PC-9 (cell line): ENCODE data around the gene BCAP29. TPM values are rescaled to one million over a fixed set of nuclear protein-coding genes. Genes with fewer than 3 reads are reported as not detected.

ENCODE experiments used
- BruUV-seq: library from RNA; stranded (reverse); fragments of 400-500 nt; replicated peaks from 2 replicates; lab custom pipeline; 2021; lab: Mats Ljungman, UMichigan
- CTCF ChIA-PET: fragments of 300-600 bp; sonication (Branson Sonifier 250); formaldehyde crosslinking; loops from one replicate; lab custom pipeline; 2022; ENCODE audit warnings: antibody characterized with exemption; lab: Charles Lee
- POLR2A ChIA-PET: fragments of 300-600 bp; sonication (Branson Sonifier 250); formaldehyde crosslinking; loops from one replicate; lab custom pipeline; 2022; ENCODE audit warnings: antibody characterized with exemption; ENCODE audit not compliant: unreplicated experiment; lab: Charles Lee
- DNase-seq, 2 experiments: peaks; one replicate each; pipeline versions ENCODE4 v3.0.0 to v3.0.0-alpha.2; 2015 to 2022; ENCODE audit warnings: mixed read lengths in 1 of 2
- H2AFZ ChIP-seq: fragments of 200-600 bp; sonication (generic); 2 replicates; pipeline ENCODE4 v1.8.1; 2017; ENCODE audit warnings: antibody characterized with exemption
- H3F3A ChIP-seq: fragments of 200-600 bp; sonication (generic); 2 replicates; pipeline ENCODE4 v1.8.1; 2017; ENCODE audit warnings: antibody characterized with exemption, mild to moderate bottlenecking, low read depth; ENCODE audit not compliant: insufficient read depth
- H3K27ac ChIP-seq: fragments of 200-600 bp; sonication (generic); 2 replicates; pipeline ENCODE4 v1.6.1; 2016; ENCODE audit warnings: mixed run types
- H3K27me3 ChIP-seq: fragments of 200-600 bp; sonication (generic); 2 replicates; pipeline ENCODE4 v1.6.1; 2016; ENCODE audit warnings: low read depth, mixed run types; ENCODE audit not compliant: insufficient read depth
- H3K36me3 ChIP-seq: fragments of 200-600 bp; sonication (generic); 2 replicates; pipeline ENCODE4 v1.6.1; 2016; ENCODE audit warnings: low read depth, mixed run types
- H3K4me1 ChIP-seq: fragments of 200-600 bp; sonication (generic); replicated peaks from 2 replicates; pipeline ENCODE4 v1.6.1; 2016; ENCODE audit warnings: mixed run types; ENCODE audit not compliant: insufficient read depth
- H3K4me2 ChIP-seq: fragments of 200-600 bp; sonication (generic); 2 replicates; pipeline ENCODE4 v1.6.1; 2017; ENCODE audit warnings: mixed run types
- H3K4me3 ChIP-seq: fragments of 200-600 bp; sonication (generic); 2 replicates; pipeline ENCODE4 v1.6.1; 2016; ENCODE audit warnings: mixed run types
- H3K79me2 ChIP-seq: fragments of 200-600 bp; sonication (generic); 2 replicates; pipeline ENCODE4 v1.6.1; 2017; ENCODE audit warnings: low read depth, mixed run types
- H3K9me2 ChIP-seq: fragments of 200-600 bp; sonication (generic); 2 replicates; pipeline ENCODE4 v1.8.1; 2017; ENCODE audit warnings: mild to moderate bottlenecking; ENCODE audit not compliant: insufficient read depth
- H3K9me3 ChIP-seq: fragments of 200-600 bp; sonication (generic); 2 replicates; pipeline ENCODE4 v1.8.1; 2016; ENCODE audit warnings: low read depth; ENCODE audit not compliant: insufficient read depth
- H4K20me1 ChIP-seq: fragments of 200-600 bp; sonication (generic); 2 replicates; pipeline ENCODE4 v1.8.1; 2017; ENCODE audit not compliant: insufficient read depth
- EZH2 ChIP-seq: fragments of 200-600 bp; sonication (generic); IDR thresholded peaks from 2 replicates; pipeline ENCODE4 v1.8.0; 2017; ENCODE audit warnings: antibody characterized with exemption, low read depth
- intact Hi-C: fragments of 100-400 bp; cut with micrococcal nuclease; formaldehyde crosslinking; loops from one replicate; pipeline ENCODE4 v1.10.0; 2022; ENCODE audit not compliant: unreplicated experiment
- total RNA-seq: library from RNA; stranded (reverse); gene quantifications from 2 replicates; pipeline ENCODE4 v1.2.3, GENCODE V29; 2021
- TF ChIP-seq, protein P1 (sequence below): fragments of 200-600 bp; sonication (generic); conservative IDR thresholded peaks from 2 replicates; pipeline ENCODE4 v1.6.1; 2017; ENCODE audit warnings: mixed run types, antibody characterized with exemption, mild to moderate bottlenecking, moderate library complexity

BCAP29 gene
- total RNA-seq, 1 experiment from 2014 or later = 58.3 TPM

DNA sequence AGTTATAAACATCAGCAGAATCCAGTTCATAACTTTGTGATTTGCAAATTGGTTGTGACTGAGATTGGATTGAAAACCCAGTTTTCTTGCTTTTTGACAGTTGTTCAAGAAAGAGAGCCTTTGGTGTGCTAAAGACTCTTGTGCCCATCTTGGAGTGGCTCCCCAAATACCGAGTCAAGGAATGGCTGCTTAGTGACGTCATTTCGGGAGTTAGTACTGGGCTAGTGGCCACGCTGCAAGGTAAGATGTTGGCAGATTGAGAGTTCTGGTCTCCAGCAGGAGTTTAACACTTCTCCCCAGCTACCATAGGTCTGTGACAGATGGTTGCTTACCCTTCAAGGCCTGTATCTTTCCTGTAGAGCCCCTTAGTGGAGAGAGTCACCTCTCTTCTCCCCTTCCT is 83.2 kb downstream of the BCAP29 start:
- H3K27ac ChIP-seq = no peak overlapping the region

GRCh38 chr7:107666790-107667189 is 86.7 kb downstream of the BCAP29 start:
- H3K4me3 ChIP-seq = no peak overlapping the region

More for the DNA sequence above, 83.2 kb downstream of the BCAP29 start:
- ChIA-PET POLR2A (no interaction called here), CTCF (no interaction called here)
- no peaks in the 10 kb centered on the region for H3K79me2 ChIP-seq
- peaks cover 4% of the 10 kb centered on the region; the same call in 1 of the 2 replicates for H3K4me1 ChIP-seq
- no peaks in the 10 kb centered on the region for H3K9me3 ChIP-seq
- H3K4me2 ChIP-seq = no peak overlapping the region
- DNase-seq = no peak
- no peaks in the 10 kb centered on the region for H3F3A ChIP-seq
- BruUV-seq = no TSS peak
- H3K4me3 ChIP-seq = no peak overlapping the region
- intact Hi-C loops = loop anchor here (5.0 kb wide), 2 partner anchors 81 to 101 kb away; partner anchors contain the start of genes BCAP29, COG5 and DUS4L
- H3K27me3 ChIP-seq = no peaks in the 10 kb centered on the region
- H3K9me2 ChIP-seq = no peaks in the 10 kb centered on the region; the same call in 1 of the 2 replicates
- H2AFZ ChIP-seq = no peak overlapping the region
- no peaks in the 10 kb centered on the region for H3K36me3 ChIP-seq
- no peaks in the 10 kb centered on the region; the same call in 1 of the 2 replicates for H4K20me1 ChIP-seq
- TF ChIP-seq, protein P1, sequence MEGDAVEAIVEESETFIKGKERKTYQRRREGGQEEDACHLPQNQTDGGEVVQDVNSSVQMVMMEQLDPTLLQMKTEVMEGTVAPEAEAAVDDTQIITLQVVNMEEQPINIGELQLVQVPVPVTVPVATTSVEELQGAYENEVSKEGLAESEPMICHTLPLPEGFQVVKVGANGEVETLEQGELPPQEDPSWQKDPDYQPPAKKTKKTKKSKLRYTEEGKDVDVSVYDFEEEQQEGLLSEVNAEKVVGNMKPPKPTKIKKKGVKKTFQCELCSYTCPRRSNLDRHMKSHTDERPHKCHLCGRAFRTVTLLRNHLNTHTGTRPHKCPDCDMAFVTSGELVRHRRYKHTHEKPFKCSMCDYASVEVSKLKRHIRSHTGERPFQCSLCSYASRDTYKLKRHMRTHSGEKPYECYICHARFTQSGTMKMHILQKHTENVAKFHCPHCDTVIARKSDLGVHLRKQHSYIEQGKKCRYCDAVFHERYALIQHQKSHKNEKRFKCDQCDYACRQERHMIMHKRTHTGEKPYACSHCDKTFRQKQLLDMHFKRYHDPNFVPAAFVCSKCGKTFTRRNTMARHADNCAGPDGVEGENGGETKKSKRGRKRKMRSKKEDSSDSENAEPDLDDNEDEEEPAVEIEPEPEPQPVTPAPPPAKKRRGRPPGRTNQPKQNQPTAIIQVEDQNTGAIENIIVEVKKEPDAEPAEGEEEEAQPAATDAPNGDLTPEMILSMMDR = no peak

DNA sequence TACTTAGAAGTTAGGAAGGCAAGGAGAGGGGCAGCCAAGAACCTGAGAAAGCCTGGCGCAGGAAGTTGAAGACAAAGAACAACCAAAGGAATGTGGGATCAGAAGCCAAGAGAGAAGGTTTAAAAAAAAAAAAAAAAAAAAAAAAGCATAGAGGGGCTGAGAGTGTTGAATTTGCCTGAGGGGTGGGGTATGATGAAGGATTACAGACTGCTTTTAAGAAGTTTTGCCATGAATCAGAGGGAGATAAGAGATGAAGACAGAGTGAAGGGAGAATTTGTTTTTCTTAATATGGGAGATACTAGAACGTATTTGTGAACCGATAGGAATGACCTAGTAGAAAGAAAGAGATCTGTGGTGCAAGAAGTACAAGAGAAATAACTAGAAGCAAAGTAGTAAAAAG is 87.3 kb downstream of the BCAP29 start:
- TF ChIP-seq, protein P1 = no peak
- TF ChIP-seq EZH2 = no peak
- H3F3A ChIP-seq = no peaks in the 10 kb centered on the region
- H3K27ac ChIP-seq = no peak overlapping the region
- no peaks in the 10 kb centered on the region for H3K27me3 ChIP-seq
- H3K4me2 ChIP-seq = no peak overlapping the region
- intact Hi-C loops = no loop called here
- ChIA-PET POLR2A (no interaction called here), CTCF (no interaction called here)
- no peaks in the 10 kb centered on the region for H3K36me3 ChIP-seq
- no peaks in the 10 kb centered on the region for H3K79me2 ChIP-seq
- H2AFZ ChIP-seq = no peak overlapping the region
- no peaks in the 10 kb centered on the region for H3K4me1 ChIP-seq
- no peak overlapping the region for H3K4me3 ChIP-seq
- no peaks in the 10 kb centered on the region; the same call in 1 of the 2 replicates for H3K9me2 ChIP-seq
- no peaks in the 10 kb centered on the region for H3K9me3 ChIP-seq
- no TSS peak for BruUV-seq
- H4K20me1 ChIP-seq = no peaks in the 10 kb centered on the region; the same call in 1 of the 2 replicates
- DNase-seq = no peak

More at GRCh38 chr7:107666790-107667189, 86.7 kb downstream of the BCAP29 start:
- no peaks in the 10 kb centered on the region for H3K79me2 ChIP-seq
- no peak overlapping the region for H2AFZ ChIP-seq
- no peaks in the 10 kb centered on the region; the same call in 1 of the 2 replicates for H3K9me2 ChIP-seq
- no peak overlapping the region for H3K27ac ChIP-seq
- no peaks in the 10 kb centered on the region for H3K4me1 ChIP-seq
- CTCF ChIA-PET = interaction anchor here (0.5 kb wide), 1 partner anchor 208 kb away, joined by 4 read pairs; no protein-coding TSS in a partner anchor
- no peaks in the 10 kb centered on the region; the same call in 1 of the 2 replicates for H4K20me1 ChIP-seq
- BruUV-seq = no TSS peak
- intact Hi-C loops = no loop called here
- POLR2A ChIA-PET = no interaction called here
- no peak for DNase-seq
- TF ChIP-seq, protein P1 = no peak
- H3K36me3 ChIP-seq = no peaks in the 10 kb centered on the region
- H3K9me3 ChIP-seq = no peaks in the 10 kb centered on the region
- H3K27me3 ChIP-seq = no peaks in the 10 kb centered on the region
- H3K4me2 ChIP-seq = no peak overlapping the region
- no peaks in the 10 kb centered on the region for H3F3A ChIP-seq
